Rectal smooth muscle tissue (tissue), 1 donor: ENCODE results near the gene IL3RA.
"Not testable (repeated sequence)": the region's sequence is repeated elsewhere in the genome, so short reads cannot be mapped to it uniquely, and the experiment has no call there.

Source experiments
- H3K27ac ChIP-seq: one replicate; pipeline ENCODE4 v1.7.0; 2013; ENCODE audit warnings: low read depth, low read length, inconsistent platforms
- H3K27me3 ChIP-seq: one replicate; pipeline ENCODE4 v1.7.0; 2013; ENCODE audit warnings: low read length; ENCODE audit not compliant: control insufficient read depth, insufficient read depth
- H3K36me3 ChIP-seq: one replicate; pipeline ENCODE4 v1.7.0; 2013; ENCODE audit warnings: low read length; ENCODE audit not compliant: control insufficient read depth, insufficient read depth
- H3K4me1 ChIP-seq: one replicate; pipeline ENCODE4 v1.7.0; 2013; ENCODE audit warnings: low read length; ENCODE audit not compliant: control insufficient read depth, insufficient read depth
- H3K4me3 ChIP-seq: one replicate; pipeline ENCODE4 v1.7.0; 2013; ENCODE audit warnings: low read length
- H3K9ac ChIP-seq: one replicate; pipeline ENCODE4 v1.7.0; 2013; ENCODE audit warnings: low read length

Gene IL3RA

GRCh38 chrX:1361910-1362309 is 25.3 kb downstream of the IL3RA start:
- Histone ChIP-seq H3K36me3 (no peaks in the 10 kb centered on the region), H3K4me1 (no peaks in the 10 kb centered on the region), H3K27ac (no peak overlapping the region), H3K4me3 (no peak overlapping the region), H3K9ac (no peak overlapping the region), H3K27me3 (no peaks in the 10 kb centered on the region)

DNA sequence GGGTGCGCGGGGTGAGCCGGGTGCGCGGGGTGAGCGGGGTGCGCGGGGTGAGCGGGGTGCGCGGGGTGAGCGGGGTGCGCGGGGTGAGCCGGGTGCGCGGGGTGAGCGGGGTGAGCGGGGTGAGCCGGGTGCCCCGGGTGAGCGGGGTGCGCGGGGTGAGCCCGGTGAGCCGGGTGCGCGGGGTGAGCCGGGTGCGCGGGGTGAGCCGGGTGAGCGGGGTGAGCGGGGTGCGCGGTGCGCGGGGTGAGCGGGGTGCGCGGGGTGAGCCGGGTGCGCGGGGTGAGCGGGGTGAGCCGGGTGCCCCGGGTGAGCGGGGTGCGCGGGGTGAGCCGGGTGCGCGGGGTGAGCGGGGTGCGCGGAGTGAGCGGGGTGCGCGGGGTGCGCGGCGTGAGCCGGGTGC is 29.8 kb downstream of the IL3RA start:
- H3K27ac ChIP-seq, H3K4me1 ChIP-seq, H3K4me3 ChIP-seq, H3K27me3 ChIP-seq, H3K36me3 ChIP-seq, H3K9ac ChIP-seq: not testable (repeated sequence)

DNA sequence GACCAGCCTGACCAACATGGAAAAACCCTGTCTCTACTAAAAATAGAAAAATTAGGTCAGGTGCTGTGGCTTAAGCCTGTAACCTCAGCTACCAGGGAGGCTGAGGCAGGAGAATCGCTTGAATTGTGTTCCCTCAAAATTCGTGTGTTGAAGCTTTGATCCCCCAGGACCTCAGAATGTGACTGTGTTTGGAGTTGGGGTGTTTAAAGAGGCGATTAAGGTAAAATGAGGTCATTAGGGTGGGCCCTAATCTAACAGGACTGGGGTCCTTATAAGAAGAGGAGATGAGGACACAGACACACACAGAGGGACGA is 31.8 kb downstream of the IL3RA start:
- no peak overlapping the region for H3K4me3 ChIP-seq
- H3K27me3 ChIP-seq = no peaks in the 10 kb centered on the region
- H3K36me3 ChIP-seq = no peaks in the 10 kb centered on the region
- no peak overlapping the region for H3K27ac ChIP-seq
- no peaks in the 10 kb centered on the region for H3K4me1 ChIP-seq
- no peak overlapping the region for H3K9ac ChIP-seq

- Histone ChIP-seq H3K4me3 (no peak overlapping the region), H3K36me3 (peaks cover 2% of the 10 kb centered on the region), H3K27ac (no peak overlapping the region), H3K9ac (no peak overlapping the region), H3K4me1 (no peaks in the 10 kb centered on the region), H3K27me3 (no peaks in the 10 kb centered on the region)
Observed at GRCh38 chrX:1378306-1378759, 41.7 kb downstream of the IL3RA start.

DNA sequence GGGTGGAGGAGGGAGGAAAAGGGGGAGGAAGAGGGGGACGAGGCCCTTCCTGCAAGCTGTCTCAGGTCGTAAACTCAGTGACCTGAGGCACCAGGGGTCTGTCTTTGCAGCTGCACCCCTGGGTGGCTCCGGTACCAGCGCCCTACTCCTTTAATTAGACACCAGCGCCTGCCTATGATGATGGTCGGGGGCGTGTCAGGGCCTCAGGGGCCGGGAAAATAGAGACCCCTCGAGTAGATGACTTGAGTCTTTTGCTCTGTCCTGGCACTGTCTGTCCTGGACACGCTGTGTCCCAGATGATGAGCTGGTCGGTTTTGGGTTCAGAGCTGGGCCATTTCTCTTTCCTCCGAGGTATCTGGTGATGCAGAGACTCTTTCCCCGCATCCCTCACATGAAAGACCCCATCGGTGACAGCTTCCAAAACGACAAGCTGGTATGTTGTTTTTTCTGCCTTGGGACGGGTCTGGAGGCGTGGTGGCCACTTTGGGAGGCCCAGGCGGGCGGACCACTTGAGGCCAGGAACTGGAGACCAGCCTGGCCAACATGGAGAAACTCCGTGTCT is 44.2 kb downstream of the IL3RA start:
- Histone ChIP-seq H3K4me1 (no peaks in the 10 kb centered on the region), H3K4me3 (no peak overlapping the region), H3K27ac (no peak overlapping the region), H3K9ac (no peak overlapping the region), H3K27me3 (no peaks in the 10 kb centered on the region), H3K36me3 (peaks cover 13% of the 10 kb centered on the region)

GRCh38 chrX:1384658-1385252 is 48.2 kb downstream of the IL3RA start:
- Histone ChIP-seq H3K36me3 (peaks cover 51% of the 10 kb centered on the region), H3K4me1 (peaks cover 13% of the 10 kb centered on the region), H3K27me3 (no peaks in the 10 kb centered on the region), H3K4me3 (no peak overlapping the region), H3K27ac (no peak overlapping the region), H3K9ac (no peak overlapping the region)

GRCh38 chrX:1385253-1386223 is 49.0 kb downstream of the IL3RA start:
- no peak overlapping the region for H3K27ac ChIP-seq
- H3K27me3 ChIP-seq = no peaks in the 10 kb centered on the region
- H3K4me3 ChIP-seq = no peak overlapping the region
- H3K36me3 ChIP-seq = peaks cover 55% of the 10 kb centered on the region
- H3K9ac ChIP-seq = no peak overlapping the region
- H3K4me1 ChIP-seq = peaks cover 17% of the 10 kb centered on the region

DNA sequence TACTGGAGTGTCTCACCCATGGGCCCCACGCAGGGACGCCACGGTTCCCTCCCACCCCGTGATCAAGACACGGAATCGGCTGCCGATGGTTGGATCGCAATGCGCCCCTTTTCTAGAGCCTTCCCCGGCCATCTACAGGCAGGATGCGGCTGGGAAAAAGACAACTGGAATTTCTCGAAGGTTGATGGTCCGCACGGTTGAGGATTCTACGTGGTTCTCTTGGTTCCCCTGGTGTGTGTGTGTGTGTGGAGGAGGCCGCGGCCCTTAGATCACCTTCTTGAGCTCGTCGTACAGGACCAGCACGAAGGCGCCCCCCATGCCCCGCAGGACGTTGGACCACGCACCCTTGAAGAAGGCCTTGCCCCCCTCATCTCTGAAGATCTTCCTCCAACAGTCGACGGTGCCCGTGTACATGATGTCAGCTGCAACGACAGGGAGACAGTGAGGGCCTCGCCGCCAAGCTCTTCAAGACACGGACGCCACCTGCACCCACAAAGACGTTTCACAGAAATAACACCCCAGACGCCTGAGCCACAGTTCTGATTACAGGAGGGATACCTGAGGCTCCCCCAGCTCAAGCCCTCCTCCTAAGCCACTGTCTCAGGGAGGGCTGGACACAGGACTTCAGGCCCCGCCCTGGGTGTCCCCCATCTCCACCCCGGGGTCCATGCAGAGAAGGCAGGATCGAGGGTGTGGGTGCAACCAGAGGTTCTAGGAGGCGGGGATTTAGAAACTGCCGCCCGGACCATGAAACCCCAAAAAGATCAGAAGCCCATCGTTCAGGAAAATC is 49.9 kb downstream of the IL3RA start:
- Histone ChIP-seq H3K4me3 (no peak overlapping the region), H3K27ac (no peak overlapping the region), H3K36me3 (peaks cover 55% of the 10 kb centered on the region), H3K4me1 (peaks cover 20% of the 10 kb centered on the region), H3K27me3 (no peaks in the 10 kb centered on the region), H3K9ac (no peak overlapping the region)

DNA sequence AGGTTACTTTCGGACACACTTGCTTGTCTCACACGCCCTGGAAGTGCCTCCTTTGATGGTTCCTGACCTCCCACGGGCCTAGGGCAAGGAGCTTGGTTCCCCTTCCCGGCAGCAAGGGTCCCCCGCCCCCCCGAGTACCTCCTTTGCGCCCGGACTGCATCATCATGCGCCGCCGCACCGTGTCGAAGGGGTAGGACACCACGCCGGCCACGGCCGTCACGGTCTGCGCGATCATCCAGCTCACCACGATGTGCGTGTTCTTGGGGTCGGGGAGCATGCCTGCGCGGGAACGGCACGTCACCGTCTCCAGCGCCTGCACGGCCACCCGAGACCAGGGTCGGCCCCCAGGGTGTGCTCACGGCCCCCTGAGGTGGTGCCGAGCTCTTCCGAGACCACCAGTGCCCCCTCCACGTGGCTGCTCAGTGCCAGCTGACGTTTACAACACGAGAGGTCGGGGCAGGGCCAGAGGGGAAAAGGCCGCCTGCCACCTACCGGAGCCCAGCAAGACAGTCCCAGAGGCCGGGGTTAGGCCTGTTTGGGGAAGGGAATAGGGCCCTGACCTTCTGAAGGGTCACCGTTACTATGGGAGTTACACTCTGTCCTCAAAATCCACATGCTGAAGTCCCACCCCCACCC is 50.7 kb downstream of the IL3RA start:
- Histone ChIP-seq H3K27ac (no peak overlapping the region), H3K27me3 (no peaks in the 10 kb centered on the region), H3K9ac (no peak overlapping the region), H3K4me1 (peaks cover 20% of the 10 kb centered on the region), H3K36me3 (peaks cover 55% of the 10 kb centered on the region), H3K4me3 (no peak overlapping the region)

DNA sequence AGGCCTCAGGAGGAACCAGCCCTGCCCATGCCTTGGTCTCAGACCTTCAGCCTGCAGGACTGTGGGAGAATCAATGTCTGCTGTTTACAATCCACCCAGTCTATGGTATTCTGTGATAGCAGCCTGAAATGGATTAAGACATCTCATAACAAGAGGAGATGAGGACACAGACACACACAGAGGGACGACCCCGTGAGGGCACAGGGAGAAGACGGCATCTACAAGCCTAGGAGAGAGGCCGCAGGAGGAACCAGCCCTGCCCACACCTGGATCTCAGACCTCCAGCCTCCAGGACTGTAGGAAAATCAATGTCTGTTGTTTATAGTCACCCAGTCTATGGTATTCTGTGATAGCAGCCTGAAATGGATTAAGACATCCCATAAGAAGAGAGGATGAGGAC is 52.1 kb downstream of the IL3RA start:
- Histone ChIP-seq H3K27me3 (no peaks in the 10 kb centered on the region), H3K27ac (no peak overlapping the region), H3K4me3 (no peak overlapping the region), H3K9ac (no peak overlapping the region), H3K36me3 (peaks cover 51% of the 10 kb centered on the region), H3K4me1 (peaks cover 20% of the 10 kb centered on the region)

DNA sequence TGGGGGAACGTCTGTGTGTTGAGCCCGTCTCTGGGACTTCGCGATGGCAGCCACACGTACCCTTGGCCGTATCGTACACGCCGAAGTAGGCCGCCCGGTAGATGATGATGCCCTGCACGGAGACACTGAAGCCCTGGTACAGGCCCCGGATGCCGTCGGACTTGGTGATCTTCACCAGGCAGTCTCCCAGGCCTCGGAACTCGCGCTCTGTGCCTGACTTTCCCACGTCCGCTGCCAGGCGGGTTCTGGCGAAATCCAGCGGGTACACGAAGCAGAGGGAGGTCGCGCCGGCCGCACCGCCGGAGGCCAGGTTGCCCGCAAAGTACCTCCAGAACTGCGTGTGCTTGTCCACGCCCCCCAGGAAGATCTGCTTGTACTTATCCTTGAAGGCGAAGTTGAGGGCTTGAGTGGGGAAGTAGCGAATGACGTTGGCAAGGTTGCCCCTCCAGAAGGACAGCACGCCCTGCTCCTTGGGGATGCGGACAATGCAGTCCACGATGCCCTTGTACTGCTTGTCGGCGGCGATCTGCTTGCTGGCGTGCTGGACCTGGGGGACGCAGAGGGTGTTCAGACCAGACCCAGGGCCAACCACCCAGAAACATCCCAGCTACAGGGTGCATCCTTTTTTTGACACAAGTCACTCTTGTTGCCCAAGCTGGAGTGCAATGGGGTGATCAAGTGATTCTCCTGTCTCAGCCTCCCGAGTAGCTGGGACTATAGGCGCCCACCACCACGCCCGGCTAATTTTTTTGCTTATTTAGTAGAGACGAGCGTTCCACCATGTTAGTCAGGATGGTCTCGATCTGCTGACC is 52.8 kb downstream of the IL3RA start:
- no peak overlapping the region for H3K4me3 ChIP-seq
- H3K9ac ChIP-seq = no peak overlapping the region
- H3K36me3 ChIP-seq = peaks cover 51% of the 10 kb centered on the region
- no peak overlapping the region for H3K27ac ChIP-seq
- peaks cover 20% of the 10 kb centered on the region for H3K4me1 ChIP-seq
- no peaks in the 10 kb centered on the region for H3K27me3 ChIP-seq
